HUES6 (cell line): ENCODE data around the gene GYPC.
"Not testable (repeated sequence)": the region's sequence is repeated elsewhere in the genome, so short reads cannot be mapped to it uniquely, and the experiment has no call there.

Source experiments
- H3K27ac ChIP-seq: 2 replicates; pipeline ENCODE4 v1.7.0; 2013; ENCODE audit warnings: low read depth, mild to moderate bottlenecking, low read length, inconsistent platforms
- H3K27me3 ChIP-seq: 2 replicates; pipeline ENCODE4 v1.6.1; 2013; ENCODE audit warnings: low read length; ENCODE audit not compliant: control insufficient read depth, insufficient read depth
- H3K36me3 ChIP-seq: 2 replicates; pipeline ENCODE4 v1.6.1; 2013; ENCODE audit warnings: low read length; ENCODE audit not compliant: control insufficient read depth, insufficient read depth
- H3K4me1 ChIP-seq: 2 replicates; pipeline ENCODE4 v1.6.1; 2013; ENCODE audit warnings: low read length; ENCODE audit not compliant: control insufficient read depth, insufficient read depth
- H3K4me3 ChIP-seq: 2 replicates; pipeline ENCODE4 v1.5.1; 2013; ENCODE audit warnings: low read depth, low read length
- H3K9ac ChIP-seq: one replicate; pipeline ENCODE4 v1.6.1; 2013; ENCODE audit warnings: mild to moderate bottlenecking, low read length
- H3K9me3 ChIP-seq: 2 replicates; pipeline ENCODE4 v1.6.1; 2013; ENCODE audit warnings: low read depth, low read length; ENCODE audit not compliant: control insufficient read depth, insufficient read depth

Gene GYPC

DNA sequence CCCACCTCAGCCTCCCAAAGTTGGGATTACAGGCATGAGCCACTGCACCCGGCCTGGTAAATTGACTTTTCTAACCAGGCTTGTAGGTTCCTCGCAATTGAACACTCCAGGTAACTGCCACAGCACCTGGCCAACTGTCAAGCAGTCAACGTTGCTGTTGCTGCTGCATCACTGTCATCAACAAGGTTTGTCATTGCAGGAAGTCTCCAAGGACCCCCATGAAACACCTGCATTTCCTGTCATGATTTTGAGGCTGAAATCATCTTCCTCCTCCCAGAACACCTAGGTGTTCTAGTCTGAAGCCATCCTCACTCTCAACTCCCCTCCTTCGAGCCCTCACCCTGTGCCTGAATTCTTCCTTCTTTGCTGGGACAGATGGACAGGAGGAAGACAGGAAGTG is 29.7 kb downstream of the GYPC start:
- Histone ChIP-seq H3K9ac (no peak overlapping the region), H3K27me3 (no peaks in the 10 kb centered on the region), H3K4me3 (no peak overlapping the region), H3K36me3 (peaks cover 5% of the 10 kb centered on the region; the same call in 1 of the 2 replicates), H3K27ac (no peak overlapping the region), H3K9me3 (peaks cover 9% of the 10 kb centered on the region), H3K4me1 (no peaks in the 10 kb centered on the region)

DNA sequence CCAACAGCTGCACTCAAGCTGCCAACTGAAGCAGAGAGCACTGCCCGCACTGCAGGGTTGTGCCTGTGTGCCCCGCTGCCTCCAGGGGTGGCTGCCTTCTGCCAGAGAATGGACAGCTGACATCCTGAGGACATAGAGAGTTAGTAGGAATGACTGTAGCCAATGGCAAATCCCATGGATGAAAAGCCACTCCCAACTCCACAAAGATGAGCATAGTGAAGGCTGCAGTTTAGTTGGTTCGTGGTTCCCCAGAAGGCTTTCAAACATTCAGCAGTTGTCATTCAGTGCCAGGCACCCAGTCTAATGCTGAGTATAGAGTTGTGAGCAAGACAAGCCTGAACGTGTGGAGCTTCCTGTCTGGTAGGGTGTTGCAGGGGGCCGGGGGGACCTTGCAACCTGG is 30.3 kb downstream of the GYPC start:
- peaks cover 9% of the 10 kb centered on the region for H3K9me3 ChIP-seq
- no peak overlapping the region for H3K4me3 ChIP-seq
- H3K4me1 ChIP-seq, result no peaks in the 10 kb centered on the region
- H3K36me3 ChIP-seq, result peaks cover 6% of the 10 kb centered on the region; the same call in 1 of the 2 replicates
- no peak overlapping the region for H3K9ac ChIP-seq
- no peaks in the 10 kb centered on the region for H3K27me3 ChIP-seq
- no peak overlapping the region for H3K27ac ChIP-seq

DNA sequence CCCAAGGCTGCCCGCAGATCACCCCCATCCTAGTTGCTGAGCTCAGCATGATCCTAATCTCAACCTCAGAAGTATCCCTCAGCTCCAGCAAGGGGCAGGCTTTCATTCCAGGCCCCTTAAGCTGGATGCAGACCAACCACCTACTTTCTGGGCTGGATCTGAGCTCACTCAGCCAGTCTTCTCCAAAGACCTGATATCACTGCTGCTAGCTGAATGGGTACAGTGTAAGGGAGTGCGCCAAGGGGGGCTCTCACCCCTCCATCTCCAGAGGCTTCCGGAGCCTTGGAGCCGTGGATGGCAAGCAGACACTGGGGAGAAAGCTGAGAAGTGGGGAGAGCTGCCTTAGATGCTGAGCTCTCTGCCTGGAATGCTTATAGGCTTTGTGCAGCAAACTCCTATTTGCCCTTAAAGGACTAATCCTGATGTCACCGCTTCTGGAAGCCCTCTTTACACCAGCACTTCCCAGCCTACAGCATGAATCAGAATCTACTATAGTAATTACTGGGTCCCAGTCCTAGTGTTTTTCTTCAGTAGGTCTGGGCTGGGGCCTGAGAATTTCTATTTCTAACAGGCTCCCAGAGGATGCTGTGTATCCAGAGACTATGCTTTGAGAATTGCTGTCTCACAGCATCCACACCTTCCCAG is 31.0 kb downstream of the GYPC start:
- Histone ChIP-seq H3K27ac (no peak overlapping the region), H3K4me3 (no peak overlapping the region), H3K36me3 (peaks cover 8% of the 10 kb centered on the region; the same call in 1 of the 2 replicates), H3K9ac (no peak overlapping the region), H3K9me3 (peaks cover 9% of the 10 kb centered on the region), H3K4me1 (no peaks in the 10 kb centered on the region), H3K27me3 (no peaks in the 10 kb centered on the region)

DNA sequence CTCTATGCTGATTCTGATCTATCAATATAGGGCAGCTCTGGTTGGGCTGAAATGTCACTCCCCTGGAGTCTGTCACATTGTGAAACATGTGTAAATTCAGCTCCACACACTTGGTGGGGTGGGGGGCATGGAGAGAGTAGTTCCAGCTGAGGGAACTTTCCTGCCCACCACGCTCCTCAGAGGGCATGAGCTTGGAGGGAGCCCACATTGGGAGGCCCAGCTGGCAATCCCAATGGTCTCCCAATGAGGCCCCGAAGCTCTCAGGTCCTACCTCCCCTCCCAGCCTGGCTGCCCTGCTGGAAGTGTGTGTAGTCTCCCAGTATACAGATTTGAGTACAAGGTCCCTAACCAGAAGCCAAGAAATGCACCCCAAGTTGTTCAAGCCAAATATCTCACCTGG is 31.5 kb downstream of the GYPC start:
- no peak overlapping the region for H3K27ac ChIP-seq
- H3K4me3 ChIP-seq, result no peak overlapping the region
- H3K27me3 ChIP-seq, result no peaks in the 10 kb centered on the region
- no peaks in the 10 kb centered on the region for H3K4me1 ChIP-seq
- no peak overlapping the region for H3K9ac ChIP-seq
- peaks cover 8% of the 10 kb centered on the region; the same call in 1 of the 2 replicates for H3K36me3 ChIP-seq
- H3K9me3 ChIP-seq, result peaks cover 10% of the 10 kb centered on the region

DNA sequence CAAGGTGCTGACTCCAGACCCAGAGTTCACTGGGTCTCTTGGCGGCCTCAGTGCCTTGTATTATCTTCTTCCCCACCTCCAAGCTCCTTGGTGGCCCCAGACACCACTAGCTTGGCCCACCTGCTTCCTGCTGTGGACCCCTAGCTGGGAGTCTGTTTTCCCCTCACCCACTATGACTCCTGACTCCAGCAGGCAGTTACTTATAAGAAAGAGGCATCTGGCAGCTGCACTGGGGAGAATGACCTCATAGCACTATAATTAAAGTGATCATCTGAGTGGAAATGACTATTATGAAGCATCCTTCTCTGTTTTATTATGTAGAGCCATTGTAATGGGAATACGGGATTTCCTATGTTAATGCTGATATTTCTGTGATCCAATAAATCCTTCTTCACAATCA is 32.6 kb downstream of the GYPC start:
- peaks cover 21% of the 10 kb centered on the region for H3K9me3 ChIP-seq
- H3K4me3 ChIP-seq, H3K27ac ChIP-seq, H3K36me3 ChIP-seq, H3K4me1 ChIP-seq, H3K27me3 ChIP-seq, H3K9ac ChIP-seq: not testable (repeated sequence)

DNA sequence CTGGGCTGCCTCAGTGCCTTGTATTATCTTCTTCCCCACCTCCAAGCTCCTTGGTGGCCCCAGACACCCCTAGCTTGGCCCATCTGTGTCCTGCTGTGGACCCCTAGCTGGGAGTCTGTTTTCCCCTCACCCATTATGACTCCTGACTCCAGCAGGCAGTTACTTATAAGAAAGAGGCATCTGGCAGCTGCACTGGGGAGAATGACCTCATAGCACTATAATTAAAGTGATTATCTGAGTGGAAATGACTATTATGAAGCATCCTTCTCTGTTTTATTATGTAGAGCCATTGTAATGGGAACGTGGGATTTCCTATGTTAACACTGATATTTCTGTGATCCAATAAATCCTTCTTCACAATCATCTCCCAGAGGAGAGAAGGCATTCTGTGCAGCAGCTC is 36.3 kb downstream of the GYPC start:
- Histone ChIP-seq H3K36me3 (peaks cover 30% of the 10 kb centered on the region; the same call in 1 of the 2 replicates), H3K9me3 (peaks cover 23% of the 10 kb centered on the region)
- not testable (repeated sequence) for H3K27ac ChIP-seq, H3K9ac ChIP-seq, H3K4me1 ChIP-seq, H3K4me3 ChIP-seq, H3K27me3 ChIP-seq

DNA sequence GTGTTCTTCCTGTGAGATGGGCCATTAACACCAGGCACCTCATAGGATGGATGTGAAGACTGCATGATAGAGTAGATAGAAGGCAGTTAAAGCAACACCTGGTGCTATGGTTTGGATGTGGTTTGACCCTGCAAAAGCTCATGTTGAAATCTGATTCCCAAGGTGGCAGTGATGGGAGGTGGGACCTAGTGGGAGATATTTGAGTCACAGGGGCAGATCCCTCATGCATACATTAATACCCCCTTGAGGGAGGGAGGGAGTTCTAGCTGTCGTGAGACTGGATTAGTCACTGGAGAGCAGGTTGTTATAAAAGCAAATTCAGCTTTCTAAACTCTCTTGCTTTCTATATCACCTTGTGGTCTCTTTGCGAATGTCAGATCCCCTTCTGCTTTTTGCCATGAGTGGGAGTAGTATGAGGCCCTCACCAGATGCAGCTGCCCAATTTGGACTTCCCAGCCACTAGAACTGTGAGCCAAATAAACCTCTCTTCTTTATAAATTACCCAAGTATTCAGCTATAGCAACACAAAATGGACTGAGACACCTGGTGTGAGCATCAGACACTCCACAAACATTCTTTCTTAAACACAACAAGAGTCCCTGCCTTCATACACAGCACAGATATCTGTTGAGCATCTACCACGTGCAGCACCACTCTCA is 37.1 kb downstream of the GYPC start:
- H3K9me3 ChIP-seq, result peaks cover 23% of the 10 kb centered on the region
- H3K27me3 ChIP-seq, H3K9ac ChIP-seq, H3K4me3 ChIP-seq, H3K27ac ChIP-seq, H3K4me1 ChIP-seq: not testable (repeated sequence)
- peaks cover 33% of the 10 kb centered on the region; the same call in 1 of the 2 replicates for H3K36me3 ChIP-seq

DNA sequence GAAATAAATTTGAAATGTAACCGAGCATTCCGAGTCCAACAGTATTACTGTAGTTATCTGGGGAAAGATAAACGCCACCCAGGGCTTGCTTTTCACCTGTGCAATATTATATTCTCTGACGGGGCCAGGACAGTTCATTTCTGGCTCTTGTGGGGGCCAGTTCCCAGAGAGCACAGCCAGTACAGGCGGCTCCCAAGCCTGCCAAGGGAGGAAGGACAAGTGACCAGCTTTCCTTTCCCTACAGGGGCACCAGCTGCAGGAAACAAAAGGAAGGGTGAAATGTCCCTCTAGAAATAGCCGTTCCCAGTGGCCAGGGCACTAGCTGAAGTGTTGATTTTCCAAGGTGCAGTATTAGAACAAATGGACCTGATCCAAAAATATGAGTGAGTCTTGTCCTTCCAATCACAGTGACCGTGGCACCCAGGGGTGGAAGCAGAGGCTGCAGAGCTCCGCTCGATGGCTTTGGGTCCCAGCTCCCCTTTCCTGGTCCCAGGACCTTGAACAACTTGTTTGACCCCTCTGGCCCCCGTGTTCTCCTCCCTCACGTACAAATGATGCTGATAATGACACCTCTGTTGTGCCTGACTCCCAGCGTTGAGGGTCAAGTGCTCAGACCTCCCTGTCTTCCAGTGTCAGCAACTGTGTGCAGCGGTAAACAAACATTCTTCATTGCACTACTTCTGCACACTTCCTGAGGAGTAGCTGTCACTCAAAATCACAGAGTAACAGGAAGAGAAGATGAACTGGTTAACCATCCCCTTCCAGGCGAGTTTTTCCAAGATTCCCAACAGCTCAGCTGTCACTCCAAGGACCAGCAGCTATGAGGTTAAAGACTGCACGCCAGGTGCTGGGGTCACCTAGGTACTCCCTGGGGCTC is 40.9 kb downstream of the GYPC start:
- H3K36me3 ChIP-seq, result peaks cover 25% of the 10 kb centered on the region; the same call in 1 of the 2 replicates
- H3K4me1 ChIP-seq, result peaks cover 19% of the 10 kb centered on the region
- no peak overlapping the region for H3K9ac ChIP-seq
- peaks cover 21% of the 10 kb centered on the region for H3K9me3 ChIP-seq
- H3K4me3 ChIP-seq, result no peak overlapping the region
- H3K27me3 ChIP-seq, result no peaks in the 10 kb centered on the region
- no peak overlapping the region for H3K27ac ChIP-seq

DNA sequence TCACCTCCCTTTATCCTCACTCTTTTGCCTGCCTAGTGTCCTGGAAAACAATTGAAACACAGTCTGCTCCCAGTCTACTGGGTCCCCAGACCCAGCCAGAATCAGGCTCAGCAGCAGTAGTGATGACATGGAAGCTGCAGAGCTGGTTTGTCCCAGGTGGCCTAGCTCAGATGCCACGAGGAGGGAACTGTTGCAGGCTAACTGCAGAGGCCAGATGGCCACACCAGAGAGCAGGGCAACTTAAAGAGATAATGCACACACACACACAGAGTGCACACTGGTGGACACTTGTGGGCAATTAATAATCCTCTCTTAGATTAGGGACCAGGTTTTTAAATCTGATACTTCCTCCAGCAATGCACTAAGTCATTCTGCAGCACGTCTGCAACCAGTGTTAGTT is 42.4 kb downstream of the GYPC start:
- Histone ChIP-seq H3K27ac (no peak overlapping the region), H3K36me3 (peaks cover 25% of the 10 kb centered on the region; the same call in 1 of the 2 replicates), H3K9ac (no peak overlapping the region), H3K4me3 (no peak overlapping the region), H3K27me3 (no peaks in the 10 kb centered on the region), H3K4me1 (peaks cover 19% of the 10 kb centered on the region), H3K9me3 (peaks cover 11% of the 10 kb centered on the region)

DNA sequence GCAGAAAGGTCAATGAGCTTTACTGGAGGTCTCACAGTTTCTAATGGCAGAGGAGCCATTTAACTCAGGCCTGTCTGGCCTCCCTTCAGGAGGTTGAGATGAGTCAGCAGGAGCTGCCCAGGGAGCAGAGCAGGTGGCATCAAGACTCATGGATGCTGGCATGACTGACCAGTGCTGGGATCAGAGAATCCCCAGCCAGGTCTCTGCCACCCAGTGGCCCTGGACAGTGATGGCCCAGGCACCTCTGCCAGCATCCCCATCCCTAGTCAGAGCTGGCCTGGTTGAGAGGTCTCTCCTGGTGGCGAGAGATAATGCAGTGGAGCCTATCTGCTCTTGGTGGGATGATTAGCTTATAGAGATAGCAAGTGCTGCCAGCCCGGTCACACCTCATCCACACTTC is 43.1 kb downstream of the GYPC start:
- Histone ChIP-seq H3K9ac (peak overlapping the region; percentile 23), H3K27ac (no peak overlapping the region), H3K4me1 (peaks cover 19% of the 10 kb centered on the region), H3K4me3 (no peak overlapping the region), H3K36me3 (peaks cover 19% of the 10 kb centered on the region; the same call in 1 of the 2 replicates), H3K9me3 (peaks cover 7% of the 10 kb centered on the region), H3K27me3 (no peaks in the 10 kb centered on the region)
